ENCODE measurements around the gene IDE.
"Not testable (repeated sequence)": the region's sequence is repeated elsewhere in the genome, so short reads cannot be mapped to it uniquely, and the experiment has no call there.

IDE gene

DNA sequence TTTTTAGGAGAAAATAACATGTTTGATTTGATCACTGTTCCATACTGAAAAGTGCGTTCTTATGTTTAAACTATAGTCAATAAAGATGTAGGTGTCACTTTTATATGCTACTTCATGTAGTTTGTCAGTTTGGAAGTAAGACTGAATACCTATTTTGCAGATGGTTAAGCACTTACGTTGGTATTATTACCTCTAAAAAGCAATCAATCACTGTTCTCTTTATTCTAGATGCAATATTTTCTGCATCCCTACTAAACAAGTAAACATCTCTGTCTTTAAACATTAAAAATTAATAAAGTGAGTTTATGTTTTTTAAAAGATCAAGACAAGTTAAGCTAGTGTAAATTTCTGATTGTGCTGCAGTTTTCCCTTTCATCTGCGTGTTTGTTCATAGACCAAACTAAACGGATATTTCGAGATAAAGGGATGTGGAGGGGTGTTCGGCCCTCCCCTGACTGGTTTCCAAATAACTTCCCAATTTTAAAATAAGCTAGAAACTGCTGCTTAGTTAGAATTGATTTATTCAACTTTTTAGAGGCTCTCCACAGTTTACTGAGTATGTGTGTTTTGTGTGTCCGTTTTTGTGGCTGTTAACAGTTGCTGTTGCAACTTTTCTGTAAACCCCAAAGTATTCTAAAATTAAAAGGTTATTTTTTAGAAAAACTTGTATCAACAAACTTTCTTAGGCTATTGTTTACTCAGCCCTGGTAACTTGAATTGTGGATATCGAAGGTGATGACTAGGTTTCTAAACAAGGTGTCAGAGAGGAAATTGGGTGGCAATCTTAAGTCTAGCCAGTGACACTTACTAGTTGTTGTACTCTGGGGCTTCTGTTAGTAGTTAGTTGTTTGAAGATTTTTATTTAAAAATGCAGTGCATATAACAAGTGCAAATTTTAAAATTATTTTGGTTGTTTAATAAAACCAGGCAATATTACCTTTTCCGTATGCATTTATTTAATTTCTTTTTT lies 20.0 kb upstream of the IDE start:
- DNase-seq (ENCODE audit: low read depth) = no peak
- H3K4me3 ChIP-seq (ENCODE audit: control insufficient read depth, low read depth, low read length) = peak overlapping the region; percentile 94
- TF ChIP-seq, protein P1, sequence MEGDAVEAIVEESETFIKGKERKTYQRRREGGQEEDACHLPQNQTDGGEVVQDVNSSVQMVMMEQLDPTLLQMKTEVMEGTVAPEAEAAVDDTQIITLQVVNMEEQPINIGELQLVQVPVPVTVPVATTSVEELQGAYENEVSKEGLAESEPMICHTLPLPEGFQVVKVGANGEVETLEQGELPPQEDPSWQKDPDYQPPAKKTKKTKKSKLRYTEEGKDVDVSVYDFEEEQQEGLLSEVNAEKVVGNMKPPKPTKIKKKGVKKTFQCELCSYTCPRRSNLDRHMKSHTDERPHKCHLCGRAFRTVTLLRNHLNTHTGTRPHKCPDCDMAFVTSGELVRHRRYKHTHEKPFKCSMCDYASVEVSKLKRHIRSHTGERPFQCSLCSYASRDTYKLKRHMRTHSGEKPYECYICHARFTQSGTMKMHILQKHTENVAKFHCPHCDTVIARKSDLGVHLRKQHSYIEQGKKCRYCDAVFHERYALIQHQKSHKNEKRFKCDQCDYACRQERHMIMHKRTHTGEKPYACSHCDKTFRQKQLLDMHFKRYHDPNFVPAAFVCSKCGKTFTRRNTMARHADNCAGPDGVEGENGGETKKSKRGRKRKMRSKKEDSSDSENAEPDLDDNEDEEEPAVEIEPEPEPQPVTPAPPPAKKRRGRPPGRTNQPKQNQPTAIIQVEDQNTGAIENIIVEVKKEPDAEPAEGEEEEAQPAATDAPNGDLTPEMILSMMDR (conservative IDR thresholded peaks at IDR 0.05; ENCODE audit: control insufficient read depth, insufficient read depth, low read depth, low read length) = no peak

DNA sequence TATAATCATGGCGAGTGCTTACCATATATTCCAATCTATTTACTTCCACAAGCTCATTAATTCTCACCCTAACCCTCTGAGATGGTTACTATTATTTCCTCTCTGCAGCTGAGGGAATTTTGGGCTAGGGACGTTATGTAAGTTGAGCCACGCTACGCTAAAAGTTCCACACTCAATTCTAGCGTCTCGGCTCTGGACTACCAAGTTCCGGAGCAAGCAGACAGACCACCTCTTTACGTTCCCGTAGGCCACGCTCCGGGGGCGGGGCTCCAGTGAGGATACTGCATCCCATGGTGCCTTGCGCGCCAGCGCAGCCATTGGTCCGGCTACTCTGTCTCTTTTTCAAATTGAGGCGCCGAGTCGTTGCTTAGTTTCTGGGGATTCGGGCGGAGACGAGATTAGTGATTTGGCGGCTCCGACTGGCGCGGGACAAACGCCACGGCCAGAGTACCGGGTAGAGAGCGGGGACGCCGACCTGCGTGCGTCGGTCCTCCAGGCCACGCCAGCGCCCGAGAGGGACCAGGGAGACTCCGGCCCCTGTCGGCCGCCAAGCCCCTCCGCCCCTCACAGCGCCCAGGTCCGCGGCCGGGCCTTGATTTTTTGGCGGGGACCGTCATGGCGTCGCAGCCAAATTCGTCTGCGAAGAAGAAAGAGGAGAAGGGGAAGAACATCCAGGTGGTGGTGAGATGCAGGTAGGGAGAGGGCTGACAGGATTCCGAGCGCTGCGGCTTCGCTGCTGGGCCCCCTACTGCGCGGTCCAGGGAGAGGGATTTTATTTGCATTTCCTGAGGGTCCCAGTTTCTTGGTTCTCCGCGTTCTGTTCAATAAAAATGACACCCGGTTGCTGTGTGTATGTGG lies 19.1 kb upstream of the IDE start, which contains the start of gene KIF11:
Gene KIF11 (plus strand): TSS at position 370 of the 858 bp plus-strand sequence. CDS start 246 bp downstream, at position 616.
- peak; percentile 95 for DNase-seq (ENCODE audit: low read depth)
- TF ChIP-seq, protein P1 (conservative IDR thresholded peaks at IDR 0.05; ENCODE audit: control insufficient read depth, insufficient read depth, low read depth, low read length) = no peak
- peak within 1 kb of the TSS; percentile 94 for H3K4me3 ChIP-seq (ENCODE audit: control insufficient read depth, low read depth, low read length)

DNA sequence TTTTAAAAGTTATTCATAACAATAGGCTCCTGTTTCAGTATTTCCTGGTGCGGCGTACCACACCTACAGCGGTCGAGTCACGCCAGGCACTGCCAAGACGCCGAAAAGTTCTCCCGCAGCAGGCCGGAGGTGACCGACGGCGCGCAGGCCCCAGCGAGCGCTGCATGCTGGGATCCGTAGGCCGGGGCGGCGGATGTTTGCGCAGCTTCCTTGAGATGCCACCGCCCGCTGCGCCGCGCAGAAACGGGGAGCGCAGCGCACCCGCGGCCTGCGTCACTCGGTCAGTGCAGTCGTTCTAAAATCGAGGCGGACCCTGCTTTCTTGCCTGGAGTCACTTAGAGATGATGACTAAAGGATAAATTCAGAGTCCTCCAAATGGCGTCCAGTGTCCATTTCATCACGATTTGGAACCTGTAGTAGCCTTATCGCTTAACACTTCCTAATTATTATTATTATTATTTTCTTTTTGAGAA lies 17.7 kb upstream of the IDE start:
- H3K4me3 ChIP-seq (ENCODE audit: control insufficient read depth, low read depth, low read length) = peak overlapping the region; percentile 94
- DNase-seq (ENCODE audit: low read depth) = peak; percentile 93
- TF ChIP-seq, protein P1 (conservative IDR thresholded peaks at IDR 0.05; ENCODE audit: control insufficient read depth, insufficient read depth, low read depth, low read length) = no peak

DNA sequence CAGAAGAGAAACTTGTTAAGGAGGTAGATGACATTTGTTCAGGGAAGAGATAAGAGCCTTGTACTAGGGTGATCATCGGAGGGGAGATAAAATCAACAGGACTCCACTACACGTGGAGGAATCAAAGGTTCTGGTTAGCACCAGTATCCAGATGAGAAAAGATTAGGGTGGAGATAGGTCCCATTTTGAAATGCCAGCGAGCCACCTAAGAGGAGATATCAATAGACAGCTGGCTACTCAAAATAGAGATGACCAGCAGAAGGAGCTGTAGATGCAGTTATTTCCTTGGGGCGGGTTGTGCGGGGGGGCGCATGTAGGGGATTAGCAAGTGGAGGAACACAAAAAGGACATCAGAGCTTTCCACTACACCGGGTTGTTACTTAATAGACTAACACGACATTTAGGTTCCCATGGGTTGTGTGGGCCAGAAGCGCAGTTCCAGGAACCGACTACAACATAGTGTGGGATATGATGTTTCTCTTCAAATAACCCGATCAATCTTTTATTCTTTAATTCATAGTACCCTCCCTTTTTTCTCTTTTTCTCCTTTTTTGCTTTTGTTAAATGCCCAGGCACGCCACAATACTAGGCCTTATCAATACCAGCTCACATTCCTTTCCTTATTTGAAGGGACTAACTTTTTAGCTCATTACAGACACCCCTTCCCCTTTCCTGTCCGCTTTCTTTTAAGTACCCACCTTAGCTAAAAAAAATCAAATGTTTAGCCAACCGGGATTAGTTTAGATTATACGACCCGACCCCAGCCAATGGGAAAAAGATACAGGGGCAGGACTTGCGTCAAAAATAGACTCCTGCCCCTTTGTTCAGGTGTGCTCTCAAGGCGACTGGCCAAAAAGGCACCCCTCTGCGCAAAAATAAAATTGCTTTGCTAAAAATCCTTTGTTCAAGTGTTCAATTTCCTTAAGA lies 17.0 kb upstream of the IDE start:
- peak; percentile 67 for DNase-seq (ENCODE audit: low read depth)
- H3K4me3 ChIP-seq (ENCODE audit: control insufficient read depth, low read depth, low read length) = peak overlapping the region; percentile 94
- TF ChIP-seq, protein P1 (conservative IDR thresholded peaks at IDR 0.05; ENCODE audit: control insufficient read depth, insufficient read depth, low read depth, low read length) = peak; percentile 58

DNA sequence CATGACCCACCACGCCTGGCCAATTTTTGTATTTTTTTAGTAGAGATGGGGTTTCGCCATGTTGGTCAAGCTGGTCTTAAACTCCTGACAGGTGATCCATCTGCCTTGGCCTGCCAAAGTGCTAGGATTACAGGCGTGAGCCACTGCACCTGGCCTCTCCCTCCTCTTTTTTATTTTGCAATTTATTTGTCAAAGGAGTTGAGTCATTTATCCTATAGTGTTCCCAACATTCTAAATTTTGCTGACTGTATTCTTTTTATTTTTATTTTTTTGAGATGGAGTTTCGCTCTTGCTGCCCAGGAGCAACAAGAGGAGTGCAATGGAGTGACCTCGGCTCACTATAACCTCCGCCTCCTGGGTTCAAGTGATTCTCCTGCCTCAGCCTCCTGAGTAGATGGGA lies 8.5 kb upstream of the IDE start:
- not testable (repeated sequence) for H3K4me3 ChIP-seq (ENCODE audit: control insufficient read depth, low read depth, low read length); DNase-seq (ENCODE audit: low read depth)

DNA sequence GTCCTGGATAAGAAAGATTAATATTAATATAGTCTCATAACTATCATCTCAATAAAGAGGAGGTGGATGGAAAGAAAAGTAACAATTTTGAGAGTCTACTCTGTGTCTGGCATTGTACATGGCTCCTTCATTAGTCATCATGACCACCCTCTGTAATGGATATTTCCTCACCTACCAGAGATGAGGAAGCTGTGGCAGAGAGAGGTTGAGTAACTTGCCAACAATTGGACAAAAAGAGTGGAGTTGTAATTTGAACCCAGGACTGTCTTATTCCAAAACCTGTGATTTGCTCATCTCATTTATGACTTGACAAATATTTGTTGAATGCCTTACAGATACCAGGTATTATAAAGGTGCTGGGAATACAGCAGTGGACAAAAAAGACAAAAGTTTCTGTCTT lies 2.1 kb upstream of the IDE start:
- TF ChIP-seq, protein P1 (conservative IDR thresholded peaks at IDR 0.05; ENCODE audit: control insufficient read depth, insufficient read depth, low read depth, low read length) = no peak
- H3K4me3 ChIP-seq (ENCODE audit: control insufficient read depth, low read depth, low read length) = no peak overlapping the region
- DNase-seq (ENCODE audit: low read depth) = peak; percentile 57
